ENCODE data around the gene RELN.

DNA sequence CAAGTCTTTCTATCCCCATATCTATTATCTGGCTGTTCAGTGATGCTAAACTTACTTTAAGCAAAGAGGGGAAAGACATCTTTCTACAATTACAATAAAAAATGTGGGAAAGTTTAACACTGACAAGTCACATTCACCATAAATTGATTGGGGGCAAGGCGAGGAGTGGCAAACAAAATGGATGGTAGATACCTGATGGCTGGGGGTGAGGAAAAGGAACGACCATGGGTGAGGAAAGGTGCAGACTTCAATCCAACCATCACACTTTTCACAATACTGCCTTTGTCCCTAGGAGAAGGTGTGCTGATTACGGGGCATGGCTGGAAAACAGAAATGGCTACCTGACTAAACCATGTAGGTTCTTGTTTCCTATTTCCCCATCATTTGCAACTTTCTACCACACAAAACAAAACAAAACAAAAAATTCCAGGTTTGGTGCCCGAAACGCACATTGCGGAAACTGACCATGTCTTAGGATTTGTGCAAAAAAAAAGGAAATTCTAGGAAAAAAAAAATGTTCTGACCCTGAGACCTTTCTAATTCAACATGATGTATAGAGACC is 3.8 kb downstream of the RELN start:
- TF ChIP-seq, protein P1, sequence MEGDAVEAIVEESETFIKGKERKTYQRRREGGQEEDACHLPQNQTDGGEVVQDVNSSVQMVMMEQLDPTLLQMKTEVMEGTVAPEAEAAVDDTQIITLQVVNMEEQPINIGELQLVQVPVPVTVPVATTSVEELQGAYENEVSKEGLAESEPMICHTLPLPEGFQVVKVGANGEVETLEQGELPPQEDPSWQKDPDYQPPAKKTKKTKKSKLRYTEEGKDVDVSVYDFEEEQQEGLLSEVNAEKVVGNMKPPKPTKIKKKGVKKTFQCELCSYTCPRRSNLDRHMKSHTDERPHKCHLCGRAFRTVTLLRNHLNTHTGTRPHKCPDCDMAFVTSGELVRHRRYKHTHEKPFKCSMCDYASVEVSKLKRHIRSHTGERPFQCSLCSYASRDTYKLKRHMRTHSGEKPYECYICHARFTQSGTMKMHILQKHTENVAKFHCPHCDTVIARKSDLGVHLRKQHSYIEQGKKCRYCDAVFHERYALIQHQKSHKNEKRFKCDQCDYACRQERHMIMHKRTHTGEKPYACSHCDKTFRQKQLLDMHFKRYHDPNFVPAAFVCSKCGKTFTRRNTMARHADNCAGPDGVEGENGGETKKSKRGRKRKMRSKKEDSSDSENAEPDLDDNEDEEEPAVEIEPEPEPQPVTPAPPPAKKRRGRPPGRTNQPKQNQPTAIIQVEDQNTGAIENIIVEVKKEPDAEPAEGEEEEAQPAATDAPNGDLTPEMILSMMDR (IDR thresholded peaks at IDR 0.05 in 4 of 5, conservative IDR thresholded peaks at IDR 0.05 in 1 of 5) = no peak
- TF ChIP-seq POLR2A (IDR thresholded peaks at IDR 0.05) = no peak

Data from gastrocnemius medialis (tissue), 4 donors.